ENCODE data around the gene PRRT2.
A peak's percentile ranks its signal among the peaks of the same experiment; 100 is the strongest.
"Not testable (repeated sequence)": the region's sequence is repeated elsewhere in the genome, so short reads cannot be mapped to it uniquely, and the experiment has no call there.

Gene PRRT2

GRCh38 chr16:29790949-29791844 lies 20.8 kb upstream of the PRRT2 start:
- DNase-seq: peak; percentile 43

GRCh38 chr16:29791845-29792807 lies 19.9 kb upstream of the PRRT2 start:
- peak; percentile 45 for DNase-seq

GRCh38 chr16:29793153-29793552 lies 18.8 kb upstream of the PRRT2 start:
- DNase-seq: not testable (repeated sequence)

- DNase-seq: no peak
Measured at GRCh38 chr16:29794231-29794710, 17.7 kb upstream of the PRRT2 start.

GRCh38 chr16:29802416-29802935 lies 9.5 kb upstream of the PRRT2 start:
- no peak for DNase-seq

GRCh38 chr16:29804020-29804419 lies 8.0 kb upstream of the PRRT2 start:
- no peak for DNase-seq

GRCh38 chr16:29804455-29805231 lies 7.3 kb upstream of the PRRT2 start:
- no peak for DNase-seq

- peak; percentile 99 for DNase-seq
Measured at GRCh38 chr16:29805232-29806098, 6.5 kb upstream of the PRRT2 start.

GRCh38 chr16:29806099-29806579 lies 5.9 kb upstream of the PRRT2 start, which contains the start of gene MAZ:
TSS of gene MAZ (plus strand) at chr16:29806529. CDS start at chr16:29806702, 173 bp downstream.
- no peak for DNase-seq

- DNase-seq: no peak
Measured at GRCh38 chr16:29806641-29807425, 5.2 kb upstream of the PRRT2 start.

- peak; percentile 90 for DNase-seq
Measured at GRCh38 chr16:29807426-29808218, 4.4 kb upstream of the PRRT2 start.

- no peak for DNase-seq
Measured at GRCh38 chr16:29808219-29808900, 3.6 kb upstream of the PRRT2 start.

GRCh38 chr16:29809031-29809747 lies 2.8 kb upstream of the PRRT2 start:
- DNase-seq: no peak

GRCh38 chr16:29809850-29810698 lies 1.9 kb upstream of the PRRT2 start:
- DNase-seq: peak; percentile 50

GRCh38 chr16:29810699-29811169 lies 1.3 kb upstream of the PRRT2 start:
- no peak for DNase-seq

- DNase-seq: peak; percentile 71
Measured at GRCh38 chr16:29811170-29811895, 660 bp upstream of the PRRT2 start.
